Neural progenitor cell (in vitro differentiated cells): Measurements from ENCODE around the gene PTPN14. TPM values are rescaled to one million over a fixed set of nuclear protein-coding genes. Genes with fewer than 3 reads are reported as not detected.
A peak's percentile ranks its signal among the peaks of the same experiment; 100 is the strongest.

ENCODE experiments used
- DNase-seq: peaks from one replicate; pipeline ENCODE4 v3.0.0-alpha.2; 2016; ENCODE audit warnings: low spot score
- H2AFZ ChIP-seq: fragments of 200-600 bp; sonication (generic); replicated peaks from 2 replicates; pipeline ENCODE4 v1.6.1; 2016; ENCODE audit warnings: antibody characterized with exemption
- H3F3A ChIP-seq: fragments of 200-600 bp; sonication (generic); 2 replicates; pipeline ENCODE4 v1.6.1; 2016; ENCODE audit warnings: antibody characterized with exemption, low read depth
- H3K27ac ChIP-seq: fragments of 200-600 bp; sonication (generic); 2 replicates; pipeline ENCODE4 v1.5.1; 2016; ENCODE audit warnings: mild to moderate bottlenecking
- H3K27me3 ChIP-seq: fragments of 200-600 bp; sonication (generic); 2 replicates; pipeline ENCODE4 v1.6.1; 2016; ENCODE audit warnings: mild to moderate bottlenecking, moderate library complexity
- H3K36me3 ChIP-seq: fragments of 200-600 bp; sonication (generic); 2 replicates; pipeline ENCODE4 v1.5.1; 2016
- H3K4me1 ChIP-seq: fragments of 200-600 bp; sonication (generic); 2 replicates; pipeline ENCODE4 v1.6.1; 2016; ENCODE audit warnings: mixed run types
- H3K4me2 ChIP-seq: fragments of 200-600 bp; sonication (generic); 2 replicates; pipeline ENCODE4 v1.6.1; 2016
- H3K4me3 ChIP-seq: fragments of 200-600 bp; sonication (generic); 2 replicates; pipeline ENCODE4 v1.5.1; 2016
- H3K79me2 ChIP-seq: fragments of 200-600 bp; sonication (generic); 2 replicates; pipeline ENCODE4 v1.6.1; 2016; ENCODE audit warnings: low read depth
- H3K9ac ChIP-seq: fragments of 200-600 bp; sonication (generic); 2 replicates; pipeline ENCODE4 v1.6.1; 2016
- H3K9me3 ChIP-seq: fragments of 200-600 bp; sonication (generic); 2 replicates; pipeline ENCODE4 v1.5.1; 2016; ENCODE audit warnings: low read depth
- H4K20me1 ChIP-seq: fragments of 200-600 bp; sonication (generic); 2 replicates; pipeline ENCODE4 v1.6.1; 2016; ENCODE audit warnings: low read depth
- H3K27ac Mint-ChIP-seq: 3 replicates; pipeline ENCODE4 v1.8.0; 2021; ENCODE audit warnings: mixed read lengths
- H3K27me3 Mint-ChIP-seq: 2 replicates; pipeline ENCODE4 v1.8.0; 2022; ENCODE audit warnings: low read depth, mild to moderate bottlenecking, inconsistent platforms, moderate library complexity, mixed read lengths; ENCODE audit not compliant: insufficient read depth
- H3K36me3 Mint-ChIP-seq: 3 replicates; pipeline ENCODE4 v1.8.0; 2021; ENCODE audit warnings: mixed read lengths
- H3K4me1 Mint-ChIP-seq: 3 replicates; pipeline ENCODE4 v1.8.0; 2021; ENCODE audit warnings: mixed read lengths
- H3K4me3 Mint-ChIP-seq: 3 replicates; pipeline ENCODE4 v1.8.0; 2021; ENCODE audit warnings: mild to moderate bottlenecking, moderate library complexity, mixed read lengths
- H3K9me3 Mint-ChIP-seq: 3 replicates; pipeline ENCODE4 v1.8.0; 2020; ENCODE audit warnings: mixed read lengths
- EZH2 ChIP-seq: fragments of 200-600 bp; sonication (generic); IDR thresholded peaks from 2 replicates; pipeline ENCODE4 v1.6.1; 2017; ENCODE audit warnings: antibody characterized with exemption, mild to moderate bottlenecking, moderate library complexity
- EZH2phosphoT487 ChIP-seq: fragments of 200-600 bp; sonication (generic); IDR thresholded peaks from 2 replicates; pipeline ENCODE4 v1.6.1; 2017; ENCODE audit warnings: antibody characterized with exemption
- total RNA-seq: library from RNA; depleted of rRNA; stranded (reverse); fragments of >200 nt; gene quantifications from 2 replicates; pipeline ENCODE4 v1.2.3, GENCODE V29; 2015; ENCODE audit warnings: low replicate concordance
- TF ChIP-seq, protein P1 (sequence below): fragments of 200-600 bp; sonication (generic); IDR thresholded peaks from 2 replicates; pipeline ENCODE4 v1.5.1; 2017; ENCODE audit warnings: antibody characterized with exemption, mild to moderate bottlenecking

PTPN14 gene
- total RNA-seq, 1 donor from 2014 or later = 28.3 TPM

DNA sequence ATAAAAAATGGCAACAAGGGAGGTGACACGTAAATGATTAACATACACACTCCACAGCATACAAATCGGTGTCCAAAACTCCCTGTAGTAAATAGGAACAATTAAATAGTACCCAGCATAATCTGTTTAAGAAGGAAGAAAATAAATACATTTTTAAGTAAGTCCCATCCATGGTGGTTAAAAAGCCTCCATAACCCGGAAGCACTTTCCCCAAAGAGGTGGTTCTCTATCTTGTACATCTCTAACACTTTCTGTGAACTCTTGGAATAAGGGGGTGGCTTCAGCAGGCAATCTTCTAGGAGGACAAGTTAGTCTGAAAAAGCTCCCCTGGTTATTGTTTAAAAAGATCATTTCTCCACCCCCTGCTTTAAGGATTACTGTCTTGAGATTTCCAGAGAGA lies 76.9 kb downstream of the PTPN14 start:
- TF ChIP-seq EZH2phosphoT487 (no peak), EZH2 (no peak)
- peaks cover 87% of the 10 kb centered on the region for H3K79me2 ChIP-seq
- Mint-ChIP-seq H3K4me3 (no peak overlapping the region), H3K27ac (no peak overlapping the region), H3K9me3 (no peaks in the 10 kb centered on the region), H3K27me3 (no peaks in the 10 kb centered on the region), H3K4me1 (peaks cover 7% of the 10 kb centered on the region), H3K36me3 (no peaks in the 10 kb centered on the region)
- DNase-seq = no peak
- no peak overlapping the region for H3K4me3 ChIP-seq
- H3F3A ChIP-seq = no peaks in the 10 kb centered on the region
- peaks cover 17% of the 10 kb centered on the region for H4K20me1 ChIP-seq
- no peak overlapping the region for H2AFZ ChIP-seq
- H3K4me2 ChIP-seq = peak overlapping the region; percentile 6
- no peak overlapping the region for H3K27ac ChIP-seq
- H3K27me3 ChIP-seq = no peaks in the 10 kb centered on the region
- H3K9me3 ChIP-seq = no peaks in the 10 kb centered on the region
- H3K4me1 ChIP-seq = peaks cover 22% of the 10 kb centered on the region
- H3K9ac ChIP-seq = no peak overlapping the region
- H3K36me3 ChIP-seq = no peaks in the 10 kb centered on the region

DNA sequence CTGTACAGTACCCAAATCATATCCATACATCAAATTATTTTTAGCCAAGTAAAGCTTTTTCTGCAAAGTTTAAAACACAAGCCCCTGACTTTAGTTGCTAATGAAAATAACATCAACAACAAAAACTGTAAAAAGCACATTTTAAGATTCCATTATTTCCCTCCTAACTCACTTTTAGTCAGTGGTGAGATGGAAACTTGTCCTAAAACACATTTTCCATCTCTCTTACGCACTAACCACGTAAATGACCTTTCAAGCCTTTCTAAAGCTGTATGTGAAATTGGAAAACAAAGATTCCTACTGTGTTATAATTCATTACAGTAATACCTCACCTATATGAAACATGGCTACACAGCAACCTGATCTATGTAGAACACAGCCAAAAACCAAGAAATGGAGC lies 77.5 kb downstream of the PTPN14 start:
- no peaks in the 10 kb centered on the region for H3K36me3 Mint-ChIP-seq
- no peak for TF ChIP-seq EZH2
- no peak for TF ChIP-seq EZH2phosphoT487
- TF ChIP-seq, protein P1, sequence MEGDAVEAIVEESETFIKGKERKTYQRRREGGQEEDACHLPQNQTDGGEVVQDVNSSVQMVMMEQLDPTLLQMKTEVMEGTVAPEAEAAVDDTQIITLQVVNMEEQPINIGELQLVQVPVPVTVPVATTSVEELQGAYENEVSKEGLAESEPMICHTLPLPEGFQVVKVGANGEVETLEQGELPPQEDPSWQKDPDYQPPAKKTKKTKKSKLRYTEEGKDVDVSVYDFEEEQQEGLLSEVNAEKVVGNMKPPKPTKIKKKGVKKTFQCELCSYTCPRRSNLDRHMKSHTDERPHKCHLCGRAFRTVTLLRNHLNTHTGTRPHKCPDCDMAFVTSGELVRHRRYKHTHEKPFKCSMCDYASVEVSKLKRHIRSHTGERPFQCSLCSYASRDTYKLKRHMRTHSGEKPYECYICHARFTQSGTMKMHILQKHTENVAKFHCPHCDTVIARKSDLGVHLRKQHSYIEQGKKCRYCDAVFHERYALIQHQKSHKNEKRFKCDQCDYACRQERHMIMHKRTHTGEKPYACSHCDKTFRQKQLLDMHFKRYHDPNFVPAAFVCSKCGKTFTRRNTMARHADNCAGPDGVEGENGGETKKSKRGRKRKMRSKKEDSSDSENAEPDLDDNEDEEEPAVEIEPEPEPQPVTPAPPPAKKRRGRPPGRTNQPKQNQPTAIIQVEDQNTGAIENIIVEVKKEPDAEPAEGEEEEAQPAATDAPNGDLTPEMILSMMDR = no peak
- DNase-seq = no peak
- H3K4me2 ChIP-seq = peak overlapping the region; percentile 6
- peaks cover 7% of the 10 kb centered on the region for H3K4me1 Mint-ChIP-seq
- no peaks in the 10 kb centered on the region for H3F3A ChIP-seq
- H3K36me3 ChIP-seq = no peaks in the 10 kb centered on the region
- peaks cover 22% of the 10 kb centered on the region for H3K4me1 ChIP-seq
- H3K27me3 ChIP-seq = no peaks in the 10 kb centered on the region
- H3K4me3 Mint-ChIP-seq = no peak overlapping the region
- H4K20me1 ChIP-seq = peaks cover 17% of the 10 kb centered on the region
- H3K9me3 Mint-ChIP-seq = no peaks in the 10 kb centered on the region
- peaks cover 87% of the 10 kb centered on the region for H3K79me2 ChIP-seq
- H2AFZ ChIP-seq = no peak overlapping the region
- no peak overlapping the region for H3K27ac ChIP-seq
- no peaks in the 10 kb centered on the region for H3K27me3 Mint-ChIP-seq
- no peak overlapping the region for H3K9ac ChIP-seq
- no peak overlapping the region for H3K27ac Mint-ChIP-seq
- H3K9me3 ChIP-seq = no peaks in the 10 kb centered on the region
- no peak overlapping the region for H3K4me3 ChIP-seq

DNA sequence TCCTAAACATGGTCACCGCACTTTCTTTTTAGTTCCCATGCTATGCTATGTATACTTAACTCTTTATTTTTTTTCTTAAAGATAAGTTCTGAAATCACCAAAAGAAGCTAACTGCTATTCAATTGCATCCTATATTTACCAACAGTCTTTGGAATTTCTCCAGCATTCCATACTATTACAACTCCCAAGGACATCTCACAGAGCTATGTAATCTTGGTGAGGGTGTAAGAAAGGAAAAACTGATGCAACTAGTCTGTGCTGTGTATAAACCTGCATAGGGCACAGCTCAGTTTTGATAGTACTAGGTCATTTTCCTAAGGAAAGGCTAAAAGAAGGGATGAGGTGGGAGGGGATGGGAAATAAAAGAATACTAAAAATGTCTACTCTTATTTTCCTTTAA lies 78.0 kb downstream of the PTPN14 start:
- Histone ChIP-seq H3K36me3 (no peaks in the 10 kb centered on the region), H2AFZ (no peak overlapping the region), H3K4me2 (no peak overlapping the region), H3K27ac (no peak overlapping the region), H4K20me1 (peaks cover 17% of the 10 kb centered on the region), H3K4me3 (no peak overlapping the region), H3K27me3 (no peaks in the 10 kb centered on the region), H3K9ac (no peak overlapping the region), H3K79me2 (peaks cover 87% of the 10 kb centered on the region), H3F3A (no peaks in the 10 kb centered on the region), H3K4me1 (peaks cover 22% of the 10 kb centered on the region), H3K9me3 (no peaks in the 10 kb centered on the region)
- Mint-ChIP-seq H3K36me3 (no peaks in the 10 kb centered on the region), H3K27me3 (no peaks in the 10 kb centered on the region), H3K9me3 (no peaks in the 10 kb centered on the region), H3K27ac (no peak overlapping the region), H3K4me3 (no peak overlapping the region), H3K4me1 (peaks cover 7% of the 10 kb centered on the region)
- DNase-seq = no peak
- no peak for TF ChIP-seq EZH2
- no peak for TF ChIP-seq EZH2phosphoT487
- TF ChIP-seq, protein P1 = no peak

DNA sequence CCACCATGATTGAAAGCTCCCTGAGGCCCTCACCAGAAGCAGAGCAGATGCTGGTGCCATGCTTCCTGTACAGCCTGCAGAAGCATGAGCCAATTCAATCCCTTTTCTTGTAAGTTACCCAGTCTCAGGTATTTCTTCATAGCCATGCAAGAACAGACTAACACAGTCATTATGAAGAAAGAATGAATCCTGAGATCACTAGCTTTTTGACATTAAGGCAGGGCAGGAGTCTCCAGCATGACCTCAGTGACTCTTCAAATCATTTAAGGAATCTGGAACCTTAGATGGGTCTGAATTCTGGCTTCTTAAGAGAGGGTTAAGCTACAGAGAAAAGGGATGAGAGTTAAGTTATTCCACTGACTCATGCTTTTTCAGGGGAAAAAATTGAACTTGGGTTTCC lies 79.0 kb downstream of the PTPN14 start:
- Histone ChIP-seq H3K4me1 (peaks cover 21% of the 10 kb centered on the region), H3F3A (no peaks in the 10 kb centered on the region), H3K4me3 (no peak overlapping the region), H3K4me2 (no peak overlapping the region), H3K79me2 (peaks cover 92% of the 10 kb centered on the region), H4K20me1 (peaks cover 17% of the 10 kb centered on the region), H2AFZ (no peak overlapping the region), H3K27me3 (no peaks in the 10 kb centered on the region), H3K36me3 (no peaks in the 10 kb centered on the region), H3K9me3 (no peaks in the 10 kb centered on the region), H3K27ac (no peak overlapping the region), H3K9ac (no peak overlapping the region)
- Mint-ChIP-seq H3K27ac (no peak overlapping the region), H3K27me3 (no peaks in the 10 kb centered on the region), H3K36me3 (no peaks in the 10 kb centered on the region), H3K9me3 (no peaks in the 10 kb centered on the region), H3K4me3 (no peak overlapping the region), H3K4me1 (peaks cover 7% of the 10 kb centered on the region)
- DNase-seq = no peak
- TF ChIP-seq, protein P1 = no peak
- no peak for TF ChIP-seq EZH2phosphoT487
- no peak for TF ChIP-seq EZH2
